GM19463 (cell line): ENCODE data around the gene TIAL1.

Experiments used
- ATAC-seq: cut with Tn5 transposase; IDR thresholded peaks from one replicate; pipeline ENCODE4 v1.9.1; 2021; ENCODE audit warnings: mild to moderate bottlenecking, moderate library complexity; ENCODE audit not compliant: unreplicated experiment

Gene TIAL1

DNA sequence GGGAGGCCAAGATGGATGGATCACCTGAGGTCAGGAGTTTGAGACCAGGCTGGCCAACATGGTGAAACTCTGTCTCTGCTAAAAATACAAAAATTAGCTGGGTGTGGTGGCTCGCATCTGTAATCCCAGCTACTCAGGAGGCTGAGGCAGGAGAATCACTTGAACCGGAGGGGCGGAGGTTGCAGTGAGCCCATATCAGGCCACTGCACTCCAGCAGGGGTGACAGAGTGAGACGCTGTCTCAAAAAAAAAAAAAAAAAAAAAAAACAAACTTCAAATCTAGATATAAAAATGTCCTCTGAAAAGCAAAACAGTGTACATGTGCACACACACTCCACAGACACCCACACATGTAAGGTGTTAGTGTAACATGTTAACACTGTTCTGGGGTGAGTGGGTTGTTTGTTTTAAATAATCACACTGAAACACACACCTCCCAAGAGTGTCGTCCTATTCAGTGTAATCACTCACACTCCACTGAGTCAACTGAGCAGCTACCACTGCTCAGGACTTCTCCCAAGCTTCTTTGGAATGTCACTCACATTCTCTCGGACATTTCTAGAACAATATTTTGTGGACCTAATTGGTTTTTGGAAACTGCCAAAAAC, 41.5 kb downstream of the TIAL1 start:
- ATAC-seq, result no peak

DNA sequence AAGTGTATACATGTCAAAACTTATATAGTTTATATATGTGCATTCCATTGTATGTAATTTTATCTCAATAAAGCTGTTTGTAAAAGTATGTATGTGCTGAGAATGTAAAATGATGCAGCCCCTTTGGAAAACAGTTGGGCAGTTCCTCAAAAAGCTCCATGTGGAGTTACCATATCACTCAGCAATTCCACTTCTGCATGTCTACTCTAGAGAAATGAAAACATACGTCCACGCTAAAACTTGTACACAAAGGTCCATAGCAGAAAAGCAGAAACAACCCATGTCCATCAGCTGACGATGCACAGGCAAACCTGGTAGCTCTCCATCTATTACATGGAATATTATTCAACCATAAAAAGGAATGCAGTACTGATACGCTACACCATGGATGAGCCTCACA, 45.9 kb downstream of the TIAL1 start:
- no peak for ATAC-seq

DNA sequence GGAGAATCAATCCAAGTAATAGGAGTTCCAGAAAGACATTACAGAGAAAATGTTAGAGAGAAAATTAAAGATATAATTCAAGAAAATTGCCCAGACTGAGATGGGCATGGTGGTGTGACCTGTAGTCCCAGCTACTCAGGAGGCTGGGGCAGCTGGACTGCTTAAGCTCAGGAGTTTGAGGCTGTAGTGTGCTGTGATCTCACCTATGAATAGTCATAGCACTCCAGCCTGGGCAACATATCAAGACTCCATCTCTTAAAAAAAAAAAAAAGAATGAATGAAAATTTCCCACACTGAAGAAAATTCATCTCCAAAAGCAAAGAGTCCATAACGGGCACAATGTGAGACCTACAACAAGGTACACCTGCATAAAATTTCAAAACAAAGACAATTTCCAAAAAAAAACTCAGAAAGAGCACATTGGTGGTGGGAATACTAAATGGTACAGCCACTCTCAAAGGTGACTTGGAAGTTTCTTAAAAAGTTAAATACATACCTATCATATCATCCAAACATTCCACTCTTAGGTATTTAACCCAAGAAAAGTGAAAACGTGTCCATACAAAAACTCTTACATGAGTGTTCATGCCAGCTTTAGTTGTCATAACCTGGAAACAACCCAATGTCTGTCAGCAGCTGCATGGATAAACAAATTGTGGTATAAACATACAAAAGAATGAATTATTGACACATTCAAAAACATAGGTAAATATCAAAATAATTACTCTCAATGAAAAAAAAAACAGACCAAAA, 47.3 kb downstream of the TIAL1 start:
- no peak for ATAC-seq

DNA sequence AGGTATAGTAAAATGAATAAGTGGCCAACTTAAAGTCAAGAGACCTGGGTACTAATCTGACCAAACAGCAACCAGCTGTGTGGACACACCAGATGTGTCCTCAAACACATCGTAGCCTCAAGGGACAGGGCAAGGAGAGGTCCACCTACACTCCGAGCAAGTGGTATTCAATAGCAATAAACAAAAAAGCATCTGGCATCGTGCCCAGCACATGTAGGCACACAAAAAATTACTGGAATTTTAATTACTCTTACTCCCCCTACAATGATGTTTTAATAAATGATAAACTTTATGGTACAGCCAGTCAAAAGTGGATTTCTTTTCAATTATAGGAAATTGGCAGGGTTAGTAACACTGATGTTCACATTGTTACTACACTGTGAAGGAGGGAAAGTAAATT, 50.8 kb downstream of the TIAL1 start:
- no peak for ATAC-seq

DNA sequence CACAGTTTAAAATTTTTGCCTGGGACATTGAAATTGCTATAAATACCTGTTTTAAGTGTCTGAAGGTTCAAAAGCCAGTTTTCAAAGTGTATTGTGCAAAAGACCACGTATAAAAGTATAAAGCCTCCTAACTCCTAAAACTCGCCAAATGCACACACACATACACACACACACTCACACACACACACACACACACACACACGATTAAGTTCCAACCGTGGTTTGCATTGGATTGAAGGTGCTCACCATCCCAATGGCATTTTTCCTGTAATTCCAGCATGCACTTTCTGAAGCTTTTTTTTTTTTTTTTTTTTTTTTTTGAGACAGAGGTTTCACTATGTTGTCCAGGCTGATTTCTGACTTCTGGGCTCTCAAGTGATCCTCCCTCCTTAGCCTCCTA, 51.5 kb downstream of the TIAL1 start:
- ATAC-seq, result no peak

DNA sequence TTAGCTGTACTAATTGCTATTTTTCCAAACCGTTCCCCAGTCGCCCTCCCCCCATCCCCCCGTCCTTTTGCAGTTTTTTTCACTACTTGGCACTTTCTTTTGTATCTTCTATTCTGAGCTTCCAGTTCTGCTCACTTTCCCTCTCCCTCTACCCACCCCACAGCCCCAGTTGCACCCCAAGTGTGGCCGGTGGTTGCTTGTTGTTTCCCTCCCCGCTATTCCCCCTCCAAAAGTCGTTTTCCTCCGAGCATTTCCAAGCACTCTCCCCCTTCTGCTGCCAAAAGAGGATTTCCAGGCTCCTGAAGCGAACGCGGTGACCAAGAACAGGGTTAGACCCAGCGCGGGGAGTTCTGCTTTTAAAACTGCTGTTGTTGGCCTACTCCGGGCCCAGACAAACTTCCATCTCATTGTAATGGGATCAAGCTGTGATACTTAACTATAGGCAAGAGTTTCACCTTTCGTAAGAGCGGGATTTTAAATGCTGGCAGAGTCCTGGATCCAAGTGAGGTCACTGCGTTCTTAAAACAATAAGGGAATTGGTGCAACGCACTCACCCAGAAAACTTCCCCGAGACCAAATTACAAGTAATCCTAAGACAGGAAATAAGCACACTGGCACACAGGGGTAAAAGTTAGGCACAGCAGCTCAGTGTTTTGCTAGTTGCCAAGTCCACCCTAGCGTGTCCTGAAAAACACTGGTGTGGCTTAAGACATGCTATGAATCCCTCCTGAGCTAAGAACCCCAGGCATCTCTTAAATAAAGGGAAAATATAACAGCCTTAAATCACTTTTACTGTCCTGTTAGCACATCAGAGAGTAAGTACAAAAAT, 52.7 kb downstream of the TIAL1 start:
- ATAC-seq, result no peak

DNA sequence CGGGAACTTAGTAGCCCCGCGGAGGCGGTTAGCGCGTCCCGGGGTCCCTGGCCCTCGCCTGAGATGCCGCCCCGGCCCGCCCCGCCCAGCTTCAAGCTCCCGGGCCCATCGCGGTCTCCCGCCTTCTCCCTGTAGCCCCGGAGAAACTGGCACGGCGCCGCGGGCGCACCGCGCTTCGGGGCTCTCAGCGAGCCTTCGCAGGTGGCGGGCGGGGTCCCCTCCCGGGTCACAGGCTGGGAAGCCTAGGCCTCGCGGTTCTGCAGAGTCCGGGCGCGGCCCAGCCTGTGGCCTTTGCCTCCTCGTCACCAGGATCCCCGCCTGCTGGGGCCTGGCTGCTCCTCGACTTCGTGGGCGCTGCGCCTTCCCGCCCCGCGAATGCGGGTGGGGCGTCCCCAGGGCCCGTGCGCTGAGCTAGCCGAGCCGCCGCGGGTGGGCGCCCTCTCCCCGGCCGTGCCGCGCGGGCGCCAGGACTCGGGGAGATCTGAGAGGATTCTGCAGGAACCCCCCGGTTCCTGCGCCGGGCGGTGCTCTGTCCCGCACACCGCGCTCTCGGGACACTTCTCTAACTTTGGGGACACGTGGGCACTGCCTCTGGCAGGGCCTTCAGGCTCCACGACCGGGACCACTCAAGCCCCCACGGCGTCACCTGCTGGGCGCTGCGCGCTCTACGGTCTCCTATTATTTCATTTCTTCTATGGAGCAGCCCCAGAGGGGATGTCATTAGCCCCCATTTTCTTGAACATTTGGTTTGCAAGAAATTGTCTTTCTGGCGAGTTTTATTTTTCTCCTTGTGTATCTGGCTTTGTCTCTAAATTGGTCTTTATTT, 53.6 kb downstream of the TIAL1 start:
- peak; percentile 34 for ATAC-seq

DNA sequence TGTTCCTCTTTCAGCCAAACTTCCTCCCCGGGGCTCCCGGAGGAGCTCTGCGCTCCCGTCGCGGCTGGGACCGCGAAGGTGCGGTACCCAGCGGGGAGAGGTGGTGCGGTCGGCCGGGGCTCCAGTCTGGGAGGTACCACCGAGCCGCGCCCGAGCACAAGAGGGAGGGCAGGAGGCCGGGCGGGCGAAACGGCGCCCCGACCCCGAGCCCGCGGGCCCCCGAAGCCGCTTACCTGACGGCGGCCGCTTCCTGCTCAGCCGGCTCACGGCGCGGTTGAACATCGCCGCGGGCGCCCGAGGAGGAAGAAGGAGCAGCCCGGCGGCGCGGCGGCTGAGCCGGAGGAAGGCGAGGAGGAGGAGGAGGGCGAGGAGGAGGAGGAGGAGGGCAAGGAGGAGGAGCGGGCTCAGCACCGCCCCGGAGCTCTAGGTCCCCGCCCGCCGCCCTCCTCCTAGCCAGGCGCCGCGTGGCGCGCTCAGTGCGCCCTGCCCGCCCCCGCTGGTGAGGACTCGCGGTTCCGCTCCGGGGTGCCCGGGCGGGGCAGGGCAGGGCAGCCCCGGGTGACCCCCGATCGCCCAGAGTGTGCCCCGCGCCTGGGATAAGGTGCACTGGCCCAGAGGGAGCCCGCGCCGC, 54.3 kb downstream of the TIAL1 start, which contains the start of gene RGS10:
TSS of gene RGS10 (minus strand) at position 363 of the 631 bp plus-strand sequence. CDS start at position 282, 81 bp downstream.
- ATAC-seq, result peak; percentile 71

DNA sequence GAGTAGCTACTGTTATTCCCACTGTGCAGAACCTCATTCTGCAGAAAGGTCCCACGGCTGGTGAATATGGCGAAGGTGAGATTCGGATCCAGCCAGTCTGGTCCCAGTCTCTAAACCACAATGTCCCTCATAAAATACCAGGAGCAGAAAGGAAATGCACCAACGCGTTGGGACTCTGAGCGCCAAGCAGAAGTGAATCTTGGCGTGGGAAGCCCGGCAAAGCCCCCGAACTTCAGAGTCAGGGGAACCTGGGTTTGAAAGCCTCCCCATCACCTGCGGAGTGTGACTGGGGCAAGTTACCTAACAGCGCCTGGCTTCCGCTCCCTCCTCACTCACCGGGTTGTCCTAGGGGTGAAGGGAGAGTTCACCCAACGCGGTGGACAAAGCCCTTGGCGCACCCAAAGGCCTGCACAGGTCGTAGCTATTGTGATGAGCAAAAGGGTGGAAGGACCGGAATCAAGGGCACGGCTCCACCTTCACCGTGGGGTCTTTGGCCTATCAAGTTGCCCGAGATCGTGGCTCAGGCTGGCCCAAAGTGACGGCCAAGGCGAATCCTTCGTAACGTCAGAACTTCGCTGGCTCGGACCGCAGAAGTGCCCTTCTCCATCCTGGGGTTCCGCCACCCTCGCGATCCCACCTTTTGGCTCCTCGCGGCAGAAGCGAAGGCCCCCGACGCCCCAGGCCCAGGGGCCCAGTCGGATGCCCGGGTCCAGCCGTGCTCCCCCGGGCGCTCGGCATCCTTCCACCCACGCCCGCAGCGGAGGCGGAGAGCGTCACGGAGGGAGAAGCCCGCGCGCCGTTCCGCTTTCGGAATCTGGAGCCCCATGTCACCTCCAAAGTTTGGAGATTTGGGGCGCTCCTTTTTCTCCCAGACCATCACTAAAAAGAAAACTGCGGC, 55.1 kb downstream of the TIAL1 start:
- no peak for ATAC-seq

DNA sequence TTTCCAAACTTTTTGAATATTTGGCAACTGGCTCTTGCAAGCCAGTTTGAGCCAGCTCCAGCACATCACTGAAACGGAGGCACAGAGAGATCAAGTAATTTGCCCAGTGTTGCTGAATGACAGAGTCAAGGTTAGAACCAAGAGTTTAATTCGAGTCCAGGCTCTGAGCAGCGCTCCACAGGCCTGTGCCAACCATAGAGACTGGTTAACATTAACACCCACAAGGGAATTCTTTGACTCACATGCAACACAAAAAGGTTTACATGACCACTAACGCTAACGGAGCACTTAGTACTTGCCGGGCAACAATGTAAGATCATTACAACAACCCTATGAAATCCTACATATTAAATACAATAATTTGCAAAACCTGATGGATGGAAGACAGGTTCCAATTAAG, 55.7 kb downstream of the TIAL1 start:
- ATAC-seq, result peak; percentile 16

DNA sequence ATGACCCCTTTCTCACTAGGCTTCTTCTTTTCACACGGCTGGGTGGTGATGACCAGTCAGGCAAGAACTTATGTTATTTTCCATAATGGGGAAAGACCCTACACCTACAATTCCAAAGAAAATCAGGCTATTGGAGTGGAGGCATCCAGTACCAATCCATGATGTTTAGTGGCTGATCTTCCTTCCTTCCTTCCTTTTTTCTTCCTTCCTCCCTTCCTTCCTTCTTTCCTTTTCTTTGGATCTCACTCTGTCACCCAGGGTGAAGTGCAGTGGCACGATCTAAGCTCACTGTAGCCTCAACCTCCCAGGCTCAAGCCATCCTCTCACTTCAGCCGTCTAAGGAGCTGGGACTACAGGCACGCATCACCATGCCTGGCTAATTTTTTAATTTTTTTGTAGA, 56.7 kb downstream of the TIAL1 start:
- ATAC-seq, result no peak

DNA sequence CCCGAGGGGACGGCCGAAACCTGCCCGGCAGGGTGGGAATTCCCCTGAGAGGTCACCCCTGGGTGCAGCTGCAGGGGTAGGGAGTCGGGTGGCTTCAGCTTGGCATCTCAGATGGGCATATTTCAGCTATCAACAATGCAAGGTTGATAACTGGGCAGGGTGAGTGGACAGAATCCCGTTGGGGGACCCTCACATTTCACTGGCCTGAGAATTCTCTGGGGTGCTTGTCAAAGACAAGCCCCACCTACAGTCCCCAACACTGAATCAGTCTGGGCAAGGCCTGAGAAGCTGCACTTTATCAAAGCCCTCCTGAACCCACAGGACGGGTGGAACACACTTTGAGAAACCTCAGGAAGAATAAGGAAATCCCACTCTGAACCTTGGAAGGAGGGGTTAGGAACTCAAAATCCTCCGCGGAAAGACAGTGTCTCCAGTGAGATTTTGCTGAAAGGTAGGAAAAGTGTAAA, 57.4 kb downstream of the TIAL1 start:
- ATAC-seq, result no peak

DNA sequence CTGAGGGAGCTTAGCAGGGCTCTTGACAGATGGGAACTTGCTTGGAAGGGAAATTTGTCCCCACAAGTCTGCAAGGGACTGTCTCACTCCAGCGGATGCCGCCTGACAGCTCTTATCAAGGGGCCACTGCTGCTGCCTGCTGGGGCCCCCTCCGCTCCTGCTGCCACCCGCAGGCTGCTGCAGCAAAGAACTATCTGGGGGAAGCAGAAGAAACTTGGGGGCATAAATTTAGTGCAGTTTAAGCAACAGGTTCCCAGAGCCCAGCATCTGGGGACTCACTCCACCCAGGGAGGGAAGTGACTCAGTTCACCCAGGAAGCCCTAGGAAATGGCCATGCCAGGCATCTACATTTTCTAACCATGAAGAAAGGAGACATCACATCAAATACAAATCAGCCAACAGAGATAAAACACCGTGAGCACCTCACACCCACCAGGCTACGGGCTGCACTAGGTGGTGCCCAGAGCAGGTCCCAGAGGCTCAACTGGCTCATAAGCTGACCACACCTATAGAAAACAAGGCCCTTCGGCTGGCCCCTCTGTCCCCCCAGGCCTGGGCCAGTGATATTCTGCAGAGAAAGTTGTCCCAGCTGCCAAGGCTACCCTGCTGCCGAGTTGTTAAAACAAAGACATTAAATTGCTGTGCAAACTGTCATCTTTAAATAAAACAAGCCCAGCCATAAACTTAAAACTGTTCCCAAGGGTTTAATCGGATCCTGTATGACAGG, 58.0 kb downstream of the TIAL1 start:
- ATAC-seq, result no peak

DNA sequence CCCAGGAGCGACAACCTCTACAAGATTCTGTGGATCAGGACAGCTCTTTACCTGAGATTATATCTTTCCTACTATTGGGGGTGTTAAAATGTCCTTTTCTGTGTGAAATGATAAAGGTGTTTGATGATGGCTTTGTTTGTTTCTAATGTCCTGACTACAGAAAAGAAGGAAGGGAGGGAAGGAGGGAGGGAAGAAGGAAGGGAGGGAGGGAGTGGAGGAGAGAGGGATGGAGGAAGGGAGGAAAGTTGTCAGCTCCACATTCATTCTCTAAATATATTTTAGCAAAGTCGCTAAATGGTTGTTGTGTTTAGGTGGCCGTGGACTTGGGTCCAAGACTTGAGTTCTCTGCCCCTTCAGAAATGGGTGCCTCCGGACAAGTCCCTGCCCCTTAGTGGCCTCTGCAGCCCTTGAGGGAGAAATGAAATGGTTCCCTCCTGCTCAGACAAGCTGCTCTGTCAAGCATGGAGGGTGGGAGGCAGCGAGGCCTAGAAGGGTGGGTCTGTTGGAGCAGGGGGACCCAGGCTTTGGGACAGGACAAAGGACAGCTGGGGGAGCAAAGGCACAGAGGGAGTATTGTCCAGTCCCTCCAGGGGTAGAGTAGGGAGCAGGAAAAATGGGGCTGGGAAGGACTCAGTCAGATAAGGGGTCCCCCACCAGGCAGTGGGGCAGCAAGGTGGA, 58.7 kb downstream of the TIAL1 start:
- no peak for ATAC-seq

DNA sequence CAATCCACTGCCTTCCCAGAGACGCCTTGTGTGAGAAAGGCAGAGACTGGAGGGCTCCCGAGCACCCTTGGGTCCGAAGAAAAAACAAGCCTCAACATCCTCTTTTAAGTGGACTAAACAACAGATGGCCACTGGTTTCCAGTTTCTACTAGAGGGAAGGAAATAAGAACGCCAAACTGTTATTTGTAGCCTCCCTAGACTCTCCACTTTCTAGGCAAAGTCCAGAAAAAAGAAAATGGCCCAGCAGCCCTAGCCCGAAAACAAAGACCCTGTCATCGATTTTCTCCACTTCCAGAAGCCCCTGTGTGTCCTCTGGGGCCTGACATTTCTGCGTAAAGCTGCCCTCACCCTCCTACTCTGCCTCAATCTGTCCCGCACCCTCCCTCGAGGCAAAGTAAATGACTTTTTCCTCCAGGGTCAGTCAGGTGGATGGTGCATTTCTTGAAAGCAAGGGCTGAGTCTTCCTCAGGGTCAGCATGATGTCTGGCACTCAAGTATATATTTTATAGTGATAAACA, 60.2 kb downstream of the TIAL1 start:
- no peak for ATAC-seq

DNA sequence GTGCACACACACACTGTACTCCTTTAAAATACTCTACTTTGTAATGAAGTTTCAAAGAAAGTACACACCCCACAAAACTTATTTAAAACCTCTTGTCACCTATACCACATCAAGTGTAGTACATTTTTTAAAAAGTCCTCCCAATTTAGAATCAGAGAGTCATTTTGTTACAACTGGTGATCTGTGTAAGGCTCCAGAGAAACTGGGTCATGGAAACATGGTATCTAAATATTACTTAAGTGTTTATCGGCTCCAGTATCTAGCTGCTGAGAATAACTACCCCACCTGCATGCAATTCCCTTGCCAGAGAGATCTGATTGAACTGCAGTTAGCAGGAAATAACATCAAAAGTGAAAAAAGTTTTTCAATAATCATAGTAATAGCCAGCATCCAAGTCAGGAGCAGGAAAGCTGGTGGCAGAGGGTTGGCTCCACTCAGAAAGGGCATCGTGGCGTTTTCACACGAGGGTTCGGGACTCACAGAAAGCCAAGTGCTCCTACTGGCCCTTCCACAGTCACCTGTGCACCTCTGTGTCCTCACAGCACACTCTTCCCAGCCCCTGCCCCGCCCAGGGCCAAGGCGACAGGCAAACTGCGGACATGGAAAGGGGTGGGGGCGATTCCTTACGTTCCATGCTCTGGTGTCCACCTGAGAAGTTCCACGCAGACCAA, 60.8 kb downstream of the TIAL1 start:
- ATAC-seq, result no peak

DNA sequence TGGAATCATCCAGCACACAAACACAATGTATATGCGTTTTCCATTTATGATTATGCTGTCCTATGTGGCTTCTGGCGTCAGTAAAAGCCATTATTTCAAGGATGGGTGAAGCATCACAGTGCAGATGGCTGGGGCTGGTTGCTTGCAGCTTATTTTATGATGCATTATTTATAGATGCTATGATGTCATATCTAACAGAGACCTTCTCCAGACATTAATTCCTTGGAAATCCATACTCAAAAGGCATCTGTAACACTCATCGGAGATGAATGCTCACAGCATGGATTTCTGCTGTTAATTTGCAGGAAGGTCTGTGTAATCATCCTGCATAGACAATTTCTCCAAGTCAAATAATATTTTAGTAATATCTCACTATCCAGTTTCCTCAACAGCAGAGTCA, 61.5 kb downstream of the TIAL1 start:
- no peak for ATAC-seq
